OCI-LY3 (cell line): ENCODE measurements around the gene CYBB.
A peak's percentile ranks its signal among the peaks of the same experiment; 100 is the strongest.

Experiments used
- H2AFZ ChIP-seq: fragments of 200-600, 300-600 bp; shearing (Covaris generic); 2 replicates; pipeline ENCODE4 v1.6.0; 2014; ENCODE audit warnings: antibody characterized with exemption, low read depth, low read length
- H3K27ac ChIP-seq: fragments of 200-600, 300-600 bp; sonication (generic); 2 replicates; pipeline ENCODE4 v1.5.1; 2014; ENCODE audit warnings: mild to moderate bottlenecking, low read length, moderate library complexity, mixed read lengths
- H3K27me3 ChIP-seq: fragments of 200-600, 300-600 bp; sonication (generic); 2 replicates; pipeline ENCODE4 v1.6.1; 2014; ENCODE audit warnings: low read depth, low read length, mixed read lengths
- H3K36me3 ChIP-seq: fragments of 200-600, 300-600 bp; sonication (generic); replicated peaks from 2 replicates; pipeline ENCODE3; 2014; ENCODE audit warnings: low read depth, low read length, mixed read lengths
- H3K4me1 ChIP-seq: fragments of 300-600, 200-600 bp; sonication (generic); 2 replicates; pipeline ENCODE4 v1.6.1; 2014; ENCODE audit warnings: low read length, mixed read lengths
- H3K4me2 ChIP-seq: fragments of 200-600, 300-600 bp; sonication (generic); 2 replicates; pipeline ENCODE4 v1.6.1; 2014; ENCODE audit warnings: low read length, mixed read lengths
- H3K4me3 ChIP-seq: fragments of 300-600, 200-600 bp; sonication (generic); 2 replicates; pipeline ENCODE4 v1.5.1; 2014; ENCODE audit warnings: antibody characterized with exemption, mild to moderate bottlenecking, low read length, moderate library complexity
- H3K79me2 ChIP-seq: fragments of 300-600, 200-600 bp; shearing (Covaris generic); 2 replicates; pipeline ENCODE4 v1.6.1; 2014; ENCODE audit warnings: mild to moderate bottlenecking, low read length, mixed read lengths
- H3K9ac ChIP-seq: fragments of 300-600, 200-600 bp; shearing (Covaris generic); 2 replicates; pipeline ENCODE4 v1.6.0; 2014; ENCODE audit warnings: mild to moderate bottlenecking, low read length, moderate library complexity
- H3K9me3 ChIP-seq: fragments of 200-600, 300-600 bp; shearing (Covaris generic); 2 replicates; pipeline ENCODE4 v1.6.1; 2014; ENCODE audit warnings: low read length, mixed read lengths; ENCODE audit not compliant: insufficient read depth
- H4K20me1 ChIP-seq: fragments of 200-600, 300-600 bp; sonication (generic); 2 replicates; pipeline ENCODE4 v1.6.1; 2016; ENCODE audit warnings: low read length, mixed read lengths; ENCODE audit not compliant: insufficient read depth
- CTCF ChIP-seq: fragments of 200-600, 300-600 bp; sonication (generic); IDR thresholded peaks from 2 replicates; pipeline ENCODE4 v1.5.1; 2014; ENCODE audit warnings: antibody characterized with exemption, low read length, low read depth
- EZH2phosphoT487 ChIP-seq: fragments of 200-600 bp; shearing (Covaris generic); IDR thresholded peaks from 2 replicates; pipeline ENCODE4 v1.6.1; 2018; ENCODE audit warnings: antibody characterized with exemption, mixed run types, low read depth

Gene CYBB

GRCh38 chrX:37846558-37846933, 66.7 kb downstream of the CYBB start:
- Histone ChIP-seq H3K27ac (0 out of 2 replicates have a peak overlapping the region, but pooled peaks have one; percentile 42), H3K9me3 (no peaks in the 10 kb centered on the region), H3K27me3 (no peaks in the 10 kb centered on the region), H3K4me2 (peak overlapping the region; percentile 96), H4K20me1 (no peaks in the 10 kb centered on the region), H2AFZ (no peak overlapping the region), H3K79me2 (no peaks in the 10 kb centered on the region), H3K9ac (peak overlapping the region; percentile 90), H3K4me1 (peaks cover 11% of the 10 kb centered on the region; the same call in 1 of the 2 replicates), H3K4me3 (peak overlapping the region; percentile 99), H3K36me3 (no peaks in the 10 kb centered on the region)
- TF ChIP-seq EZH2phosphoT487 (no peak), CTCF (no peak)

GRCh38 chrX:37846934-37847732, 67.3 kb downstream of the CYBB start, which contains the start of gene DYNLT3:
TSS of gene DYNLT3 (minus strand) at chrX:37847571. CDS start at chrX:37847510, 61 bp downstream.
- no peaks in the 10 kb centered on the region for H3K79me2 ChIP-seq
- TF ChIP-seq EZH2phosphoT487, result no peak
- TF ChIP-seq CTCF, result no peak
- peaks cover 11% of the 10 kb centered on the region; the same call in 1 of the 2 replicates for H3K4me1 ChIP-seq
- H3K27ac ChIP-seq, result peak within 1 kb of the TSS; percentile 45; the same call in 1 of the 2 replicates
- H3K9ac ChIP-seq, result peak within 1 kb of the TSS; percentile 90
- H3K27me3 ChIP-seq, result no peaks in the 10 kb centered on the region
- peak within 1 kb of the TSS; percentile 96 for H3K4me2 ChIP-seq
- H3K4me3 ChIP-seq, result peak within 1 kb of the TSS; percentile 99
- H4K20me1 ChIP-seq, result no peaks in the 10 kb centered on the region
- H3K36me3 ChIP-seq, result no peaks in the 10 kb centered on the region
- peak within 1 kb of the TSS; percentile 100 for H2AFZ ChIP-seq
- no peaks in the 10 kb centered on the region for H3K9me3 ChIP-seq

- H3K4me3 ChIP-seq, result peak overlapping the region; percentile 99
- peak overlapping the region; percentile 100 for H2AFZ ChIP-seq
- no peaks in the 10 kb centered on the region for H3K27me3 ChIP-seq
- peak overlapping the region; percentile 86 for H3K9ac ChIP-seq
- no peaks in the 10 kb centered on the region for H3K79me2 ChIP-seq
- H3K9me3 ChIP-seq, result no peaks in the 10 kb centered on the region
- peak overlapping the region; percentile 45; the same call in 1 of the 2 replicates for H3K27ac ChIP-seq
- H3K4me1 ChIP-seq, result peaks cover 11% of the 10 kb centered on the region; the same call in 1 of the 2 replicates
- TF ChIP-seq EZH2phosphoT487 (no peak), CTCF (no peak)
- H4K20me1 ChIP-seq, result no peaks in the 10 kb centered on the region
- H3K4me2 ChIP-seq, result peak overlapping the region; percentile 96
- H3K36me3 ChIP-seq, result no peaks in the 10 kb centered on the region
Measured at GRCh38 chrX:37847733-37848197, 67.9 kb downstream of the CYBB start.

- Histone ChIP-seq H4K20me1 (no peaks in the 10 kb centered on the region), H3K4me2 (no peak overlapping the region)
- no peak for TF ChIP-seq CTCF
- TF ChIP-seq EZH2phosphoT487, result no peak
Measured at GRCh38 chrX:37854148-37854547, 74.3 kb downstream of the CYBB start.

More at GRCh38 chrX:37854148-37854547, 74.3 kb downstream of the CYBB start:
- Histone ChIP-seq H3K36me3 (no peaks in the 10 kb centered on the region), H3K79me2 (no peaks in the 10 kb centered on the region), H3K9ac (no peak overlapping the region), H3K27ac (no peak overlapping the region), H2AFZ (no peak overlapping the region), H3K9me3 (no peaks in the 10 kb centered on the region), H3K4me1 (no peaks in the 10 kb centered on the region), H3K27me3 (no peaks in the 10 kb centered on the region), H3K4me3 (no peak overlapping the region)
